Fibroblast of lung (primary cell): ENCODE results near the gene FBN3.

Experiments used
- EZH2 ChIP-seq: IDR thresholded peaks from 2 replicates; pipeline ENCODE4 v1.5.1; 2012; ENCODE audit warnings: low read length, control low read depth, mild to moderate bottlenecking; ENCODE audit errors: missing control alignments
- TF ChIP-seq, protein P1 (sequence below), 2 donors: IDR thresholded peaks in 1 of 2; conservative IDR thresholded peaks in 1 of 2; 1 replicate in 1 of 2; 2 replicates in 1 of 2; pipeline ENCODE4 v1.5.1; 2011 to 2012; ENCODE audit warnings: low read length in 2 of 2, control low read depth in 1 of 2, inconsistent platforms in 1 of 2, low read depth in 1 of 2, mild to moderate bottlenecking in 1 of 2

DNA sequence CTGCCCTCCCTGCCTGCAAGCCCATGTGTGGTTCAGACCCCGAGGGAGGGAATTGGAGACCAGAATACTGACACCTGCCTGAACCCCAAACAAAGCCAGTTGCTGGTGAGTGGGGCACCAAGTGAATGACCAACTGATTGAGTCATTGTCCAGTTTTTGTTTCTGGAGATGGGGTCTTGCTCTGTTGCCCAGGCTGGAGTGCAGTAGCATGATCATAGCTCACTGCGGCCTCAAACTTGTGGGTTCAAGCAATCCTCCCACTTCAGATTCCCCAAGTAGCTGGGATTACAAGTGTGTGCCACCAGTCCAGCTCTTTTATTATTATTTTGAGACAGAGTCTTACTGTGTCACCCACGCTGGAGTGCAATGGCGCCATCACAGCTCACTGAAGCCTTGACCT is 92.9 kb downstream of the FBN3 start:
- TF ChIP-seq, protein P1, sequence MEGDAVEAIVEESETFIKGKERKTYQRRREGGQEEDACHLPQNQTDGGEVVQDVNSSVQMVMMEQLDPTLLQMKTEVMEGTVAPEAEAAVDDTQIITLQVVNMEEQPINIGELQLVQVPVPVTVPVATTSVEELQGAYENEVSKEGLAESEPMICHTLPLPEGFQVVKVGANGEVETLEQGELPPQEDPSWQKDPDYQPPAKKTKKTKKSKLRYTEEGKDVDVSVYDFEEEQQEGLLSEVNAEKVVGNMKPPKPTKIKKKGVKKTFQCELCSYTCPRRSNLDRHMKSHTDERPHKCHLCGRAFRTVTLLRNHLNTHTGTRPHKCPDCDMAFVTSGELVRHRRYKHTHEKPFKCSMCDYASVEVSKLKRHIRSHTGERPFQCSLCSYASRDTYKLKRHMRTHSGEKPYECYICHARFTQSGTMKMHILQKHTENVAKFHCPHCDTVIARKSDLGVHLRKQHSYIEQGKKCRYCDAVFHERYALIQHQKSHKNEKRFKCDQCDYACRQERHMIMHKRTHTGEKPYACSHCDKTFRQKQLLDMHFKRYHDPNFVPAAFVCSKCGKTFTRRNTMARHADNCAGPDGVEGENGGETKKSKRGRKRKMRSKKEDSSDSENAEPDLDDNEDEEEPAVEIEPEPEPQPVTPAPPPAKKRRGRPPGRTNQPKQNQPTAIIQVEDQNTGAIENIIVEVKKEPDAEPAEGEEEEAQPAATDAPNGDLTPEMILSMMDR (conservative IDR thresholded peaks at IDR 0.05 in 1 of 2, IDR thresholded peaks at IDR 0.05 in 1 of 2; ENCODE audit: low read depth in 1 of 2, low read length in 2 of 2): no peak
- TF ChIP-seq EZH2: no peak
